GM23248 (cell line): ENCODE data around the gene CDH13.

Source experiments
- EZH2 ChIP-seq: fragments of 200-600 bp; sonication (generic); IDR thresholded peaks from 2 replicates; pipeline ENCODE4 v1.6.1; 2018; ENCODE audit warnings: antibody characterized with exemption, mild to moderate bottlenecking; ENCODE audit not compliant: insufficient read depth, poor library complexity, severe bottlenecking
- EZH2phosphoT487 ChIP-seq: fragments of 200-600 bp; sonication (generic); IDR thresholded peaks from 2 replicates; pipeline ENCODE4 v1.6.1; 2018; ENCODE audit warnings: antibody characterized with exemption, moderate library complexity, mild to moderate bottlenecking, low read depth; ENCODE audit not compliant: insufficient read depth

DNA sequence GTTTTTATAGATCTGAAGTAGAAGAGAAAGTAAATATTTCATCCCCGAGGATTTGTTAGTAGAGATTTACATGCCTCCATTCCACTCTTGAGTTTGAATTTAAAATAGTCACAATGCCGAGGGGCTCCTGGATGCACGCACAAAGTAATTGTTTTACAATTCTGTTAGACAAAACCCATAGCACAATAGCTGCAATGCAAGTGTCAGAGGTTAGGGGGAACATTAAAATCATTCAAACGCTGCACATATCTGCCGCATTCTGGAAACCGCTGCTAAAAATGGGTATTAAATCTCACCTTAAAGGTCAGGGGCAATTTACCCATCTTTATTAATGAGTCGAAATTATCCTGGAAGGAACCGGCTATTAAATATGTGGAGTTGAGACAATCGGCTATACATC is 652.5 kb downstream of the CDH13 start:
- TF ChIP-seq EZH2phosphoT487 (no peak), EZH2 (no peak)
